Measurements from ENCODE around the gene EIPR1. TPM values are rescaled to one million over a fixed set of nuclear protein-coding genes. Genes with fewer than 3 reads are reported as not detected.

Gene EIPR1
- total RNA-seq, 1 experiment from 2014 or later: 36.9 TPM

DNA sequence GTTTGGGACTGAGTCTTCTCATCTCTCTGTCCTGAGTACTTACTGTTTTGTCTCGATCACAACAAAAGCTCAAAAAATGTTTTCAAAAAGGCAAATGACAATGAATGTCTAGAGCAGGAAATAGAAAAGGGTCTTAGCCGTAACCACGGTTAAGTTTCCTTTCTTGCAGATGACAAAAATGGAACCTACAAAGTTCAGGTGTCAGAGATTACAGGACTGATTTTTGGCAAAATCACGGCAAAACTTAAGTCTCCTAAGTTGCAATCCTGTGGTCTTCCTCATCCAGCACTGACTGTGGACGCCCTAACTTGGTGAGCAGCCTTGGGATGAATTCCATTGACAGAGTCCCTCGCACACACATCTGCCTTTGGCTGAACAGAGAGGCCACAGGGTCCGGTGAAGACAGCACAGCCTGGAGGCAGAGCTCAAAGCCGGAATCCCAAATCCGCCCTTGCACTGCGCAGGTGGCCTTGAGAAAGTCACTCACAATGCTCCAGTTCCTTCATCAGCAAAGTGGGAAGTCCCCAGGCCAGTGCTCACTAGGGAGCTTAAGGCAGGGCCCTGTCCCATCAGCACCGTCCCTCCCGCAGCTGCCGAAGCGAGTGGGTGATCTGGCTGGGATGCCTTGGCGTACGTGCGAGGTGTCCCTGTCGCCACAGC is 55.2 kb downstream of the EIPR1 start:
- H3K9me3 Mint-ChIP-seq (ENCODE audit: unreplicated experiment): no peaks in the 10 kb centered on the region
- no peak for DNase-seq
- Histone ChIP-seq H3K27me3 (replicated peaks; ENCODE audit: control insufficient read depth, insufficient read depth, low read length) (no peaks in the 10 kb centered on the region), H3K36me3 (ENCODE audit: control insufficient read depth, insufficient read depth, low read length) (no peaks in the 10 kb centered on the region; the same call in 1 of the 2 replicates), H3K9me3 (no peaks in the 10 kb centered on the region), H3K4me3 (ENCODE audit: low read depth, low read length) (no peak overlapping the region), H3K4me1 (peaks cover 11% of the 10 kb centered on the region)
- no peak for TF ChIP-seq CTCF (IDR thresholded peaks at IDR 0.05; ENCODE audit: insufficient read depth in 1 of 2, low read depth in 1 of 2, low read length in 1 of 2, severe bottlenecking in 1 of 2, unreplicated experiment in 1 of 2)
- H3K27me3 Mint-ChIP-seq (ENCODE audit: insufficient read depth, unreplicated experiment): no peaks in the 10 kb centered on the region
- intact Hi-C loops (cut with micrococcal nuclease; ENCODE audit: unreplicated experiment): no loop called here
- peaks cover 7% of the 10 kb centered on the region for H3K4me1 Mint-ChIP-seq (ENCODE audit: low read depth, unreplicated experiment)
- H3K36me3 Mint-ChIP-seq (ENCODE audit: insufficient read depth, unreplicated experiment): peaks cover 10% of the 10 kb centered on the region
- H3K4me3 Mint-ChIP-seq (ENCODE audit: unreplicated experiment): no peak overlapping the region
- CTCF ChIA-PET: no interaction called here
- POLR2A ChIA-PET: no interaction called here
- H3K27ac Mint-ChIP-seq (ENCODE audit: unreplicated experiment): no peak overlapping the region
- no TSS peak for BruUV-seq (replicated peaks)

- H3K4me3 ChIP-seq (ENCODE audit: low read depth, low read length): no peak overlapping the region
- intact Hi-C loops (cut with micrococcal nuclease; ENCODE audit: unreplicated experiment): no loop called here
- Mint-ChIP-seq H3K4me3 (ENCODE audit: unreplicated experiment) (no peak overlapping the region), H3K27ac (ENCODE audit: unreplicated experiment) (no peak overlapping the region), H3K9me3 (ENCODE audit: unreplicated experiment) (no peaks in the 10 kb centered on the region), H3K36me3 (ENCODE audit: insufficient read depth, unreplicated experiment) (peaks cover 10% of the 10 kb centered on the region), H3K4me1 (ENCODE audit: low read depth, unreplicated experiment) (peaks cover 7% of the 10 kb centered on the region), H3K27me3 (ENCODE audit: insufficient read depth, unreplicated experiment) (no peaks in the 10 kb centered on the region)
- CTCF ChIA-PET: no interaction called here
- no TSS peak for BruUV-seq (replicated peaks)
- no peaks in the 10 kb centered on the region for H3K9me3 ChIP-seq
- no peak for TF ChIP-seq CTCF (IDR thresholded peaks at IDR 0.05; ENCODE audit: insufficient read depth in 1 of 2, low read depth in 1 of 2, low read length in 1 of 2, severe bottlenecking in 1 of 2, unreplicated experiment in 1 of 2)
- no peaks in the 10 kb centered on the region; the same call in 1 of the 2 replicates for H3K36me3 ChIP-seq (ENCODE audit: control insufficient read depth, insufficient read depth, low read length)
- H3K4me1 ChIP-seq: peaks cover 11% of the 10 kb centered on the region
- no peak for DNase-seq
- no peaks in the 10 kb centered on the region for H3K27me3 ChIP-seq (replicated peaks; ENCODE audit: control insufficient read depth, insufficient read depth, low read length)
- POLR2A ChIA-PET: no interaction called here
Measured at GRCh38 chr2:3321825-3322224, 55.8 kb downstream of the EIPR1 start.

DNA sequence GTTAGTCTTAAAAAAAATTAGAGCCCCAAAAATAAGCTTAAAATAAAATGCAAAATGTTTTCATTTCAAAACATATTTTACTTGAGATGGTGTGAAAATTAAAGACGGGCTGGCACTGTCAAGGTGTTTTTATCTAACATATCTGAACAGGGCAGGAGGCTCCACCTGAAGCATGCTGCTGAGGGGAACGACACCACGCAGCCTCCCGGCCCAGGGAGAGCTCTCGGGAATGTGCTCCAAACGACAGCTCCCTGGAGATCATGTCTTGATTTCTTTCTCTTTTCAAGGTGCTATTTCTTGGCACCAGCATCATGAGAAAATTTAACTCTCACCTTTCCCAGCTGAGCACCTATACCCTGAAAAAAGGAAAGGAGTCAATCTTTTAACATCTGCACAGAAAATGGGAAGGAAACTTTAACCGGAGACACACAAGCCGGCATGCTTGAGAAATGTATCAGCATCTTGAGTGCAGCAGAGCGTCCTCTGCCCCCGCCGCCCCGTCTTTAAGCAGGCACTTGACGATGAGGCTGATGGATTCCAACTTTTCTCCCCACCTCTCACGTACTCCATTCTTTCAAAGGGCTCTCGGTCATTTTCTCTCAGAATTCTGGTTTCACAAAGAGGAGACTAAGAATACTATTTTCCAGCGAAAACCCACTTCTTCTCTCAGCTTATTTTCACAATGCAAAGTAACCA is 56.6 kb downstream of the EIPR1 start:
- intact Hi-C loops (cut with micrococcal nuclease; ENCODE audit: unreplicated experiment): no loop called here
- Mint-ChIP-seq H3K27me3 (ENCODE audit: insufficient read depth, unreplicated experiment) (no peaks in the 10 kb centered on the region), H3K27ac (ENCODE audit: unreplicated experiment) (no peak overlapping the region), H3K4me3 (ENCODE audit: unreplicated experiment) (no peak overlapping the region), H3K36me3 (ENCODE audit: insufficient read depth, unreplicated experiment) (peaks cover 10% of the 10 kb centered on the region), H3K4me1 (ENCODE audit: low read depth, unreplicated experiment) (peaks cover 7% of the 10 kb centered on the region), H3K9me3 (ENCODE audit: unreplicated experiment) (no peaks in the 10 kb centered on the region)
- Histone ChIP-seq H3K36me3 (ENCODE audit: control insufficient read depth, insufficient read depth, low read length) (no peaks in the 10 kb centered on the region; the same call in 1 of the 2 replicates), H3K4me3 (ENCODE audit: low read depth, low read length) (no peak overlapping the region), H3K27me3 (replicated peaks; ENCODE audit: control insufficient read depth, insufficient read depth, low read length) (no peaks in the 10 kb centered on the region), H3K9me3 (no peaks in the 10 kb centered on the region), H3K4me1 (peaks cover 11% of the 10 kb centered on the region)
- POLR2A ChIA-PET: no interaction called here
- no TSS peak for BruUV-seq (replicated peaks)
- TF ChIP-seq CTCF (IDR thresholded peaks at IDR 0.05; ENCODE audit: insufficient read depth in 1 of 2, low read depth in 1 of 2, low read length in 1 of 2, severe bottlenecking in 1 of 2, unreplicated experiment in 1 of 2): no peak
- CTCF ChIA-PET: no interaction called here
- DNase-seq: no peak
